Activated CD8-positive, alpha-beta T cell treated with anti-CD3 and anti-CD28 coated beads for 36 hours (primary cell): Measurements from ENCODE around the gene CA9. TPM values are rescaled to one million over a fixed set of nuclear protein-coding genes. Genes with fewer than 3 reads are reported as not detected.
A peak's percentile ranks its signal among the peaks of the same experiment; 100 is the strongest.

ENCODE experiments used
- ATAC-seq: fragments of 200-7000 bp; cut with Tn5 transposase; one replicate; pipeline ENCODE4 v1.10.0; 2021; ENCODE audit warnings: mild to moderate bottlenecking, moderate library complexity
- CTCF ChIA-PET: fragments of 350-600 bp; sonication (Branson Sonifier 250); formaldehyde crosslinking; loops from one replicate; lab custom pipeline; 2021; ENCODE audit warnings: antibody characterized with exemption; lab: Charles Lee
- POLR2A ChIA-PET: fragments of 350-600 bp; sonication (Branson Sonifier 250); formaldehyde crosslinking; loops from one replicate; lab custom pipeline; 2021; ENCODE audit warnings: antibody characterized with exemption; lab: Charles Lee
- DNase-seq: peaks from one replicate; pipeline ENCODE4 v3.0.0-alpha.2; 2020
- H3K27ac Mint-ChIP-seq: one replicate; pipeline ENCODE4 v1.8.0; 2021; ENCODE audit warnings: mild to moderate bottlenecking, mixed read lengths
- H3K27me3 Mint-ChIP-seq: one replicate; pipeline ENCODE4 v1.8.0; 2021; ENCODE audit warnings: mixed read lengths
- H3K36me3 Mint-ChIP-seq: one replicate; pipeline ENCODE4 v1.8.0; 2021; ENCODE audit warnings: low read depth, mixed read lengths
- H3K4me1 Mint-ChIP-seq: one replicate; pipeline ENCODE4 v1.8.0; 2021; ENCODE audit warnings: low read depth, mixed read lengths
- H3K4me3 Mint-ChIP-seq: one replicate; pipeline ENCODE4 v1.8.0; 2021; ENCODE audit warnings: mild to moderate bottlenecking, moderate library complexity, mixed read lengths
- H3K9me3 Mint-ChIP-seq: one replicate; pipeline ENCODE4 v1.8.0; 2021; ENCODE audit warnings: mixed read lengths
- intact Hi-C: fragments of 100-400 bp; cut with micrococcal nuclease; formaldehyde crosslinking; loops from one replicate; pipeline ENCODE4 v1.10.0; 2022
- microRNA-seq: library from miRNA; unstranded; fragments of <30 nt; microRNA quantifications from one replicate; pipeline ENCODE4 v1.2.0, GENCODE V29; 2022; ENCODE audit warnings: borderline microRNAs expressed, borderline replicate concordance
- total RNA-seq, 2 experiments: library from RNA; stranded (reverse); gene quantifications; one replicate each; pipeline ENCODE4 v1.2.3, GENCODE V29; 2021
- TF ChIP-seq, protein P1 (sequence below): fragments of 200-600 bp; IDR thresholded peaks from one replicate; pipeline ENCODE4 v1.8.0; 2022; ENCODE audit warnings: antibody characterized with exemption, mild to moderate bottlenecking

The CA9 gene
- total RNA-seq, 2 experiments from 2014 or later, result 4.5 to 4.9 TPM

- peaks cover 24% of the 10 kb centered on the region for H3K4me1 Mint-ChIP-seq
- CTCF ChIA-PET, result interaction anchor here (0.6 to 14.0 kb wide), 14 partner anchors 15 to 119 kb away, joined by 3 to 170 read pairs (median 10); partner anchors contain the start of genes ARHGEF39, CCDC107, GBA2 and RGP1
- no peak overlapping the region for H3K4me3 Mint-ChIP-seq
- intact Hi-C loops, result loop anchor here (5.0 kb wide), 2 partner anchors 87 to 128 kb away; partner anchors contain the start of gene HINT2
- H3K9me3 Mint-ChIP-seq, result no peaks in the 10 kb centered on the region
- H3K27ac Mint-ChIP-seq, result peak overlapping the region; percentile 53
- no peaks in the 10 kb centered on the region for H3K27me3 Mint-ChIP-seq
- ATAC-seq (no peak), DNase-seq (no peak)
- POLR2A ChIA-PET, result interaction anchor here (0.6 to 3.2 kb wide), 8 partner anchors 10 to 144 kb away, joined by 3 to 17 read pairs (median 3); partner anchors contain the start of genes CCDC107 and RMRP
- H3K36me3 Mint-ChIP-seq, result peaks cover 16% of the 10 kb centered on the region
- TF ChIP-seq, protein P1, sequence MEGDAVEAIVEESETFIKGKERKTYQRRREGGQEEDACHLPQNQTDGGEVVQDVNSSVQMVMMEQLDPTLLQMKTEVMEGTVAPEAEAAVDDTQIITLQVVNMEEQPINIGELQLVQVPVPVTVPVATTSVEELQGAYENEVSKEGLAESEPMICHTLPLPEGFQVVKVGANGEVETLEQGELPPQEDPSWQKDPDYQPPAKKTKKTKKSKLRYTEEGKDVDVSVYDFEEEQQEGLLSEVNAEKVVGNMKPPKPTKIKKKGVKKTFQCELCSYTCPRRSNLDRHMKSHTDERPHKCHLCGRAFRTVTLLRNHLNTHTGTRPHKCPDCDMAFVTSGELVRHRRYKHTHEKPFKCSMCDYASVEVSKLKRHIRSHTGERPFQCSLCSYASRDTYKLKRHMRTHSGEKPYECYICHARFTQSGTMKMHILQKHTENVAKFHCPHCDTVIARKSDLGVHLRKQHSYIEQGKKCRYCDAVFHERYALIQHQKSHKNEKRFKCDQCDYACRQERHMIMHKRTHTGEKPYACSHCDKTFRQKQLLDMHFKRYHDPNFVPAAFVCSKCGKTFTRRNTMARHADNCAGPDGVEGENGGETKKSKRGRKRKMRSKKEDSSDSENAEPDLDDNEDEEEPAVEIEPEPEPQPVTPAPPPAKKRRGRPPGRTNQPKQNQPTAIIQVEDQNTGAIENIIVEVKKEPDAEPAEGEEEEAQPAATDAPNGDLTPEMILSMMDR, result no peak
Measured at GRCh38 chr9:35730486-35730854, 56.7 kb downstream of the CA9 start.

Small RNAs within 50 kb of the gene (microRNA-seq; reads per million reads assigned to microRNA genes)
- gene MIR6852, result not detected

Other genes with a start within 250 kb of the CA9 start
- gene RUSC2, start 183.8 kb upstream of the CA9 start, total RNA-seq, result 1 to 10 TPM; 1.3 to 1.7 TPM
- 10 to 100 TPM; 26.1 to 26.9 TPM for gene TESK1, start 68.7 kb upstream of the CA9 start, total RNA-seq
- gene CD72, start 55.5 kb upstream of the CA9 start, total RNA-seq, result 10 to 100 TPM; 13.1 to 15.5 TPM
- gene SIT1, start 23.0 kb upstream of the CA9 start, total RNA-seq, result 100 to 1,000 TPM in 1 of 2 experiments, 10 to 100 TPM in 1; 99.9 to 102 TPM
- over 10,000 TPM; 13,164 to 13,311 TPM for gene RMRP, start 15.9 kb upstream of the CA9 start, total RNA-seq
- gene CCDC107, start 15.6 kb upstream of the CA9 start, total RNA-seq, result 10 to 100 TPM; 12.1 to 13.7 TPM
- gene ARHGEF39, start 8.7 kb upstream of the CA9 start, total RNA-seq, result 10 to 100 TPM; 16.0 to 19.9 TPM
- 1 to 10 TPM; 4.8 to 5.3 TPM for gene TPM2, start 16.0 kb downstream of the CA9 start, total RNA-seq
- 100 to 1,000 TPM; 212 to 219 TPM for gene TLN1, start 58.3 kb downstream of the CA9 start, total RNA-seq
- 10 to 100 TPM; 22.3 to 22.4 TPM for gene CREB3, start 58.7 kb downstream of the CA9 start, total RNA-seq
- 10 to 100 TPM; 21.2 to 22.3 TPM for gene GBA2, start 75.3 kb downstream of the CA9 start, total RNA-seq
- gene RGP1, start 75.4 kb downstream of the CA9 start, total RNA-seq, result 10 to 100 TPM; 13.0 to 14.8 TPM
- under 1 TPM; 0.59 to 0.67 TPM for gene MSMP, start 80.3 kb downstream of the CA9 start, total RNA-seq
- 1 to 10 TPM; 7.5 to 7.8 TPM for gene NPR2, start 117.7 kb downstream of the CA9 start, total RNA-seq
- gene SPAG8, start 138.3 kb downstream of the CA9 start, total RNA-seq, result 1 to 10 TPM in 1 of 2 experiments, under 1 TPM in 1; 0.63 to 1.1 TPM
- gene HINT2, start 141.1 kb downstream of the CA9 start, total RNA-seq, result 10 to 100 TPM; 53.4 to 62.7 TPM
- not detected for gene FAM221B, start 154.8 kb downstream of the CA9 start, total RNA-seq
- gene TMEM8B, start 155.3 kb downstream of the CA9 start, total RNA-seq, result 1 to 10 TPM; 3.4 to 4.3 TPM
- gene OR13J1, start 196.5 kb downstream of the CA9 start, total RNA-seq, result not detected
- not detected for gene HRCT1, start 232.3 kb downstream of the CA9 start, total RNA-seq
- gene SPAAR, start 235.6 kb downstream of the CA9 start, total RNA-seq, result not detected